ENCODE data around the gene ABI3BP.
"Not testable (repeated sequence)": the region's sequence is repeated elsewhere in the genome, so short reads cannot be mapped to it uniquely, and the experiment has no call there.

Gene ABI3BP

DNA sequence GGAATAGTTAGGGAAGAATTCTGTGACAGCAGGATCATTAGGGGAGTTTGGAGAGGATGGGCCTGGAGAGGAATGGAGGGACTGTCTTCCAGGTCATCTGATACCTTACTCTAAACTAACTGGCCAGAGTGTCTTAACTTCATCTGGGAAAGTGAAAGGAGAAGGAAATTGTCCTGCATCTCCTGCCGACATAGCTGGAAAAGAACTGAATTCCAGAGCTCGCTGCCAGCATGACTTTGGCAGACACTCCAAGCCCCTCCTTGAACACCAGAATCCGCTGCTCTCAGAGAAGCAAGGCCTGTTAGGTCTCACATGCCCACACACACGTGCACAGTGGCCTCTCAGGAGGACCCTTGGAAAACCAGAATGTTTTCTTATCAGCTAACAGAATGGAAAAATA lies 10.5 kb downstream of the ABI3BP start:
- no peak for DNase-seq

DNA sequence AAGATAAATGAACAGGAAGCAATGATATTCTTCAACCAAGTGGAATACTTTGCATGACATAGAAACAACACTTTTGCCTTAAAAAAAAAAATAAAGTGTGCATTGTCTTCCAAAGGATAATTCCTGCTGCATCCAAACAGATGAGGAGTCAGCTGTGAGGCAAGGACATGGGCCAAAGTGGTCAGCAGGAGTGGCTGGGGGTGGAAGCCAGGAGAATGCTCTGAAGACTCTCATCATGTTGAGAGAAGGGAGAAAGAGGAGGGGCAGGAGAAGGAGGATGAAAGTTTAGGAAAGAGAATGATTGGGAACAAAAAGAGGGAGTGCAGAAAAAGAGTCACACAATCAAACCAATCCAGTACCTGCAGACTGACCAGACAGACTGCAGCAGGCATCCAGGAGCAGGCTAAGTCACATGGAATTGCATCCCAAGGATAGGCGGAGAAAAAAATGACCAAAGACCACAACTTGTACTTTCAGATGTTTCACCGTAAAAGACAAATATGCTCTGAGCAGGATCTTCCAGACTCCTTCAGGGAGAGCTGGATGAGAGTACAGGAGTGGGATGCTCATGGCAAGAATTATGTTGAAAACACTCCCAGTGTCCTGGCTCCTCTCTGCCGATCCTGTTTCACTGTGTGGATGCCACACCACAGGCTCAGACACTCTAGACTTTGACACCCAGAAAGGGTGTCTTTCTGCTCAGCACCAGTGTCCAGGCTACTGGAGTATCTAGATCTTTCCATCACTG lies 11.9 kb downstream of the ABI3BP start:
- no peak for DNase-seq

DNA sequence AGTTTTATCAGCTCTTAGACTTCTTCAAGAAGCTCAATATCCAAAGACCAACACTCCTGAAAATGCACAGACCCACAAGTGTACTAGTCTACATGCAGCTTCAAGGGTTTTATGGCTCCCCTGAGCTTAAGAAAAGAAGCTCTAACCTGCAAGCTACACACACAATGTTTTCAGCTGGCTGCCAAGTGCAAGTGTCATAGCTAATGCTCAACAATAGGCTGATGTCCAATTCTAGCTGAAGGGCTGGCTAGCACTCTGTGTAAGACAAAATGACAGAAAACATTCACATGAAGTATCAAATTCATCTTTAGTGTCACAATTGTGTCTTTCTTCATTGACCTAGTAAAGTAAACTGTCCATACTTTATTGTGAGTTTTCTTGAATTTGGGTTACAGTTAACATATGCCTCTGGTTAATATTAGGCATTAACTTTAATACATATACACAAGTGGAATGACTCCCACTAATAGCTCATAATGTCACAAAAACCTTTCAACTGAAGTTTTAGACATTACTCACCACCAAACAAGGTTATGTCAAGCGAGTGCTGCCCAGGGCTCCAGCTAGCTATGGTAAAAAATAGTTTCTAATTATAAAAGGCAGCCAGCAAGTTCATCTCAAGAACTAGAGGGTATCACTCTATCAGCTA lies 15.1 kb downstream of the ABI3BP start:
- DNase-seq = no peak

DNA sequence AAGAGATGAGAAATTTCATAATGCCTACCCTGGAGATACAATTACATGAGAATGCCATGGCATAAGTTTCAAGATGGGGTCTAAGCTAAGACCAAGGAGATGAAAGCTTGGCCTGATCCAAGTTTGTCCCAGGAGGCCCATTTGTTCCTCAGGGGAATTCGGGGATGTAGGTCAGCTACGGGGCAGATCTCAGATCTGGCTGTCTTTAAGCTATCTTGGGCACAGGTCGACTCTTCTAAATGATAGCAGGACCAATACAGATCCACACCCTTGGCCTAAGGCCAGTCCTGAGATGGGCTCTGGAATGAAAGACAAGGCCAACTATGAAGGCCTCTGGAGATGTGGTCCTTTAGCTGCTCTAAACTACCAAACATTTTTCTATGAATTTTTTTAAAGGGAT lies 16.6 kb downstream of the ABI3BP start:
- DNase-seq = no peak

DNA sequence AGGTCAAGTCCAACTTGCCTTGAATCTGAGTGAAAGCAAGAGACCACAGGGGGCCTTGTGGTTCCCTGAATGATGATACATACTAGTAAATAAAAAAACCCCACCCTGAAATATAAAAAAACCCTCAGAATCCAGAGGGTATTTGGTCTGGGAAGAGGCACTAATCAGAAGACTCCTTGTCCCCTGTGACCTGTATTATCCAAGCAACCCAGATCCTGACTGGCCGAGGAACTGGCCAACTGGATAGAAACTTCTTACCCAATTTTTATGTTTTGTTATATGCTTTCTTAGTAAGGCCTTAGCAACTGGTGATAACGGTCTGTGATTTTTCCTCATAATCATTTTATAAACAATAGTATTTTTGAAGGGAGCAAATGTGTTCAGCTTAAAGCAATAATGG lies 17.5 kb downstream of the ABI3BP start:
- no peak for DNase-seq

DNA sequence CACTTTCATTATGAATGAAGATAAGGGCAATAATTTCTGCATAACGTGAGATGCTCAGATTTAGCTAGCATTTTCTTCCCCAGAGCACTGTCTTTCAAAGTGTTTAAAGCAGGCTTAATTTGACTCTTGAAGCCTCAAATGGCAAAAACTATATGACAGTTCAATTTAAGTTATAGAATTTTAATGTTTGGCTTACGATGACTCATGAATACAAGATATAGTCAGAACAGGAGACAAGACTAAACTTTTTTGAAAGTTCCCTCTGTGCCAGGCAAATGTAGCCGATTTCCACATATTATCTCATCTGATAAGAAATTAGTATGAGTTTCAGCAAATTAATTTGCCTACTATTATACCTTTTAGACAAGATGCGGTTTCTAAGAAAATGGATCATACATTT lies 19.6 kb downstream of the ABI3BP start:
- no peak for DNase-seq

DNA sequence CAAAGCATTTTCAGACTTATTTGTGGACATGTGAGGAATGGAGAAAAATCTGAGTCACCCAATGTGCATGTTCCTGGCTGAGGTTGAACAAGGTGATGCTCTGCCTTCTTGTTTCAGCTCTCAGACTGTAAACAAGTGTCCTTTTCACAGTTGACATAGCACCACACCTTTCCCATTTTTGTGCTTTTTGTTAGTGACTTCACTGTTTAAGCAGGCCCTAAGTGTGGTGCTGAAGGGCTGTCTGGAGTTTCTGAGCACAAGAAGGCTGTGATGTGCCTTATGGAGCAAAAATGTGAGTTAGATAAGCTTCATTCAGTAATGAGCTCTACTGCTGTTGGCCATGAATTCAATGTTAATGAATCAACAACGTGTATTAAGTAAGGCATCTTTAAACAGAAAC lies 20.4 kb downstream of the ABI3BP start:
- no peak for DNase-seq

DNA sequence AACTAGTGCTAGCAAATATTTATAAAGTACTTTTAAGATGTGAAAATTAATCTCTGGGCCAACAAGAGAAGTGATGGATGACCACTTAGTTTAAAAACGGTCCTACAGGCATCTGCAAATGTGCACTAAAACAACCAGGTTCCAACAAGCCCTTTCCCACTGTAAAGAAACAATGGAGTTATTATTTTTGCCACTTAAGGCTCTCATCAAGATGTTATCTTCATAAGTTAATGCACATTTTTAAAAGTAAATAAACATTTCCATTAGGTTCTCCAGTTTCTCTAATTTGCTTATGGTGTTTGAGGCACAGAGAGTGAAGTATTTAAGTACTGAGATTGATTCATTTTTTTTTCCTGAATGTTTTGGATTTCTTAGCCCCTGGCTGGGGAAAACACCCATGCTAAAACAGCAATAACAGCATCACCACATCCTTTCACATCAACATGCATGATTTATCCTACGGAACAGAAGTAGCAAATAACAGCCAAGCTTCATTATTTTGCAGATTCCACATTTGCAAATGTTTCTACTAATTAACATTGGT lies 20.8 kb downstream of the ABI3BP start:
- DNase-seq = no peak

DNA sequence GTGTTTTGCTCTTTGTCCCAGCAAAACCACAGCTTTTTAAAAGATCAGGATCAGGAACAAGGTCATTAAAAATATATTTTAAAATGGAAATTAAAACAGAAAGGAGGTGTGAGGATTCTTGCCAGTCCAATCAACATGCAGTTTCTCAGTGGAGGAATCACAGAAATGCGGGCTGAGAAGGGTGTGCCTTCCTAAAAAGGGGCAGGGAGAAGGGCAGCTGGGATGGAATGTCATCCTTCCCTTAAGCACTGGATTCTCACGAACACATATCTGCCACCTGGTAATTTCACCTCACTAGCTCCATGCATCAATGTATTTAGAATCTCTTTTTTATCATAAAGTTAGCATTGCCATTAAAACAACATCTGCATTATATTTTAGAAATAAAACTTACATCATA lies 21.4 kb downstream of the ABI3BP start:
- DNase-seq = no peak

DNA sequence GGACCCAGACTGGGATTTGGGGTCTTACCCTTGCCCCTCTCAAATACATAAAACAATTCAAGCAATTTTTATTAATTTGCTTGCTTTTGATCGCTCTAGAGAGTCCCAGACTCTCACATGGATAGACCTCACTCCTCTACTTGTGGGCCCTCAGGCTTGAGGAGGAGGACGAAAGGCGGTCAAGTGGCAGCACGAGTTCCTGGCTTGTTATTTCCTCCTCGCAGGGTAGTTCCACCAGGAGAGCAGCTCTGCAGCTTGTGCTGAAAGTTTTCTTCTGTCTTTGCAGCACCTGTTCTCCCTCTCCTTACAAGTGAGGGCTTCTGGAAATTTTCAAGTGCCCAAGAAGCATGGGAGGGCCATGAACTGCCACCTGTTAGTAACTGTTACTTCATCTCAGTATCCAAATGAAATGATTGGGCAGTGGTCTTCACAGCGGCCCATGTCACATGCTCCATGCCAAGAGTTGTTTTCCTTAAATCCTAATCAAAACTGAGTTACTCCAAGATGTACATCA lies 22.7 kb downstream of the ABI3BP start:
- DNase-seq = no peak

DNA sequence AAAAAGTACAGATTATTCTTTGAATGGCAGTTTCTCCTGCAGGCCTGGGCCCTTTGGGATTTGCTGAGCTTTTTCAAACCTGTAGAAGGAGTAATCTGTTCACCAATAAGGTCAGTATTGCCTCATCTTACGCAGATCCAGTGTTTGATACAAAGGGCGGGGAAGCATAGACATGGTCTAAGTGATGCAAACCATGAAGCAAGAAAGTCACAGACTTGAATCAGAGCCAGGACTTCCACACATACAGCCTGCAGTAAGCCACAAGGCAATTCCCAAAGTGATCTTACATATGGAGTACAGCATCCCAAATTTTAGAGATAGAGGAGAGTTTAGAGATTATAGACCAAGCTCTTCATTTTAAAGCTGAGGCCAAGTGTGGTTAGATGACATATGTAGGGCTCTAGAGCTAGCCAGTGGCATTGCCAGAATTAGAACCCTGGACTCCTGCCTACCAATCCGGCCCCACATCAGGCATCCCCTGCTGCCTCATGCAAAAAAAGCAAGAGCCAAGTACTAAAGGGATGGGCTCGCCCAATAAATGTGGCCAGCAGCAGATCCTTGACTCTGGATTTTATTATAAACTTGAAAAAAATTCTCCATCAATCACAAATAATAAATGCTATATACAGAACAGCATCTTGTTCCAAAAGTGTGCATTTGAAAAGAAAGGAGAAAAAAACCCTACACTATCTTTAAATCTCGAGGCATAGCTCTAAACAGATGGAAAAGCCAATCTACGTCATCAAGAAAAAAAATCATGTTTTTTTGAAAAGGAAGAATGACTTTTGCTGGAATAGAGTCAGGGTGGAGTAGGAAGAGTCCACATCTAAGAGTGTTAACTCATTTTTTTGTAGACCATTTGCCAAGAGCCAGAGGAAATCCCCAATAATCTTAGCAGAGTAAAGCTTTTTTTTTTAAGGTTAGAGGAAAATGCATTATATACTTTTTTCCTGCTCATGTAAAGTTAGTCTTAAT lies 24.0 kb downstream of the ABI3BP start:
- DNase-seq = no peak

DNA sequence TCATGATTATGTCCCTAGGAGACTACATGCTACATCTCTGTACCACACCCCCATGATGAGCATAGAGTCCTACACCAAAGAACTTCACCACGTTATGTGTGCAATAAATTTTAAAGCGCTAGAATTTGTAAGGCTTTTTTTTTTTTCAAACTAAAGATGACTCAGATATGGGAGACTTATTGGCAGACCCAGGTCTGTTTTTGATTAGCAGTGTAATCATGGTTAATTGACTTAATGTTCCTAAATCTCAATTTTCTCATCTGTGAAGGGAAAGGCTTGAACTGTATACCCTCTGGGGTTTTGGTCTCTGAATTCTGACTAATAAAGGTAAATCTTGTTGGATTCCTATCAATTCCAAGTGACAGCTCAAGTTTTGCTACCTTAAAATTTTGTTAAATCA lies 26.4 kb downstream of the ABI3BP start:
- DNase-seq = no peak

DNA sequence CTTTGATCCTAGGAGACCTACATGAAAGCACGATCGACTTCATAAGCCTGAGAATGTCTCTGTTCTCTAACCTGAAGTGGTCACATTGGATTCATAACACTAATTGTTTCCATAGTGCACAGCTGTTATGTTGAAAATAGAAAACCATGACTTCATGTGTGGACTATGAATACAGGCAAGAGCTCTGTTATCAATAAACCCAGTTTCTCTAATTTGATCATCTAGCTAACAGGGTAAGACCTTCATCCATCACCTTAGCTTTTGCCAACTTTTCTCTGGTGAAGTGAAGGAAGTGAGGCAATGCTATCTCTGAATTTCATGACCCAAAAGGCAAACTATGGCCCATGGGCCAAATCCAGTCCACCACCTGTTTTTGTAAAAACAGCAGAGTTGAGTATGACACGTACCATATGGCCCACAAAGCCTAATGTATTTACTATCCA lies 27.2 kb downstream of the ABI3BP start:
- no peak for DNase-seq

DNA sequence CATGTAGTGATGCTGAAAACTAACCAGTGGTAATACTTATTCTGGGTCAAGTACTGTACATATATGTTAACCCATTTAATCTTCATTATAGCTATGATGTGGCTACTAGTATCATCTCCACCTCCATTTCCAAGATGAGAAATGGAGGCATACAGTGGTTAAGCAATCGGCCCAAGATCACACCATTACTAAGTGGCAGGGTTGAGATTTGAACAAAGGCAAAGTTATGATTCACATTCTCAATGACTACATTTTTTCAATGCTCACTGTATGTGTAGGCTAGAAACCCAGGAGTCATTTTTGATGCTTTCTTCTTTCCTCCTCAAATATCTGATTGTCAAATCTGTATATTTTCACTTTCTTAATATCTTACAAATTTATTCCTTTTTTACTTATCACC lies 30.2 kb downstream of the ABI3BP start:
- DNase-seq = no peak

DNA sequence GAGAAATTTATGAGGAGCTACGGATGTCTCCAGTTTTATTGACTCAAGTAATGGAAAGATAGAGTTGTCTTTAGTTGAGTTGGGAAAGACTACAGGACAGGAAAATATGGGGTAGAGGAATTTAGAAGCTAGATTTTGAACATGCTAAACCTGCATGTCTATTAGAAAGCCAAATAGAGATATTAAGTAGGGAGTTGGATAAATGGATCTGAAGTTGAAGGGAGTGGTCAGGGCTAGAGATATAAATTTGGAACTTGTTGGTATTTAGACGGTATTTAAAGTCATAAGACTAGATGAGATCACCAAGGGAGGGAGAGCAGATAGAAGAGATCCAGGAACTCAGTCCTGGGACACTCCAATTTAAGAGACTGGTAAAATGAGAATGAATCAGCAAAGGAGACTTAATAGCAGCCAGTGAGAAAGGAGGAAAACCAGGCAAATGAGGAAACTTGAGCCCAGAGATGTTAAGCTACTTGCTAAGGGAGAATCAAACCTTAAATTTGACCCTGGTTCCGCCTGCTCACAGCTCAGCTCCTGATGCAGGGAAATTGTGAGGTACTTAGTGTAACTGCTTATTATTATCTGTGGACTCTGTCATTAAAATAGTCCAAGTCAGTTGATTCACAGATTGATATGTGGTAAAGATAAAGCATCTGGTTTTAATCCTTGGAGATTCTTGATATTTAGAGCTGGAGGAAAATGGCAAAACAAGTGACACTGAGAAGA lies 35.8 kb downstream of the ABI3BP start:
- DNase-seq = no peak

DNA sequence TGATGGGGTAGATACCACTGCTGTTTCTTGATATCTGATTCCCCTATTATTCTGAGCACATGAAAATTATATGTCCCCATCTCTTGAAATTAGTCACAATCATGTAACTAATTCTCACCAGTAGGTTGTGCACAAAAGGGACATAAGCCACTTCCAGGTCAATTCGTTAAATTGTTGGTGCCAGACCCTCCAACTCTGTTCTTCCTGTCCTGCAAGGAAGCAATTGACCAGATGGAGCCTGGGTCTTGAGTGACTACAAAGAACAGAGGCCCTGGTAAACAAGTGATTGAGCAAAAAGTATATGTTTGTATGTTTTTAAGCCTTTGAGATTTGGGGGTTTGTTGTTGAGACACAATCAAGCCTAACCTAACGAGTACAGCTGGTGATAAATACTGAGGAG lies 36.9 kb downstream of the ABI3BP start:
- DNase-seq = no peak

DNA sequence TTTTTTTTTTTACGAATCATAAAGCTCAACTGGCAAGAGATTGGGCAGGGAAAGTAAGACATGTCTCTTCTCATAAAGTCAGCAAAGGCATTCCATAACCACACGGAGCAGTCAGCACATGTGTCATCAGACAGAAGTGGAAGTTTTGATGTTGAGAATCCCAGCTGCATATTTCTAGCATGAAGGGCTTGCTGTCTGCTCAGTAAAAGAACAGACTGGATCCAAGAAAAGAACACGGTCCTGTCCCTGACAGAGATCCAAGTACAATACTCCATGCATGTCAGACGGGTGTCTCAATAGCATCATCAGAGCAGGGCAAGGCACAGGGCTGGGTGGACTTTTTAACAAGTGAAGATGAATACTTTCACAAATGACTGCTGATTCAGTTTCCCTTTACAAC lies 38.2 kb downstream of the ABI3BP start:
- no peak for DNase-seq

DNA sequence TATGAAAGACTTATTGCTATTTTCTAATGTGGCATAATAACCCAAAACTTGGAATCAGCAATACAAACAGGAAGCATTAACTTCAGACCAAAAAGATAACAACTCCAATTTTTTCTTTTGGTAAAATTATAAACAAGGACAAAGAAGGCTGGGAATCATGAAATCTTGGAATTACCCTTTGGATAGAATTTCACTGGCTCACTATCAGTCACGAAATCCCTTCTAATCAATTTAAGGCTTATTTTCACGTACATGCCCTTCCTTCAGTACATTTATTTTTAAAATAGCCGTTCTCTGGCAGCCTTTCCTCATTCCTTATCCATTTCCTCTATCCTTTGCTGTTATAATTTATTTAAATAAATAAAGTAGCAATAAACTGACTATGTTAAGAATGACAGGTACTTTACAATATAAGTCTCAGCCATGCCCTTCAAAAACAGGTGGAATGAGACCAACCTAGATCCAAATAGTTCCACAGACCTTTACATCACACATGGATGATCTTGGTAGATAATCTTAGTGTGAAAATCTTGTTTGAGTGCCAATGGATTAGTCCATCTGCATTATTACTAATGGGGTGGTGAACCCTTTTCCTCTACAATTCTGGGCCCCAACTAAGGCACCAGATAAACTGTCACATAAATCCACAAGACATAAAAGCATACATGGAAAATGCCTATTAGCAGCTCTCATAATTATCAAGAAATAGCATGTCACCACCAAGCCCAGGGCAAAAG lies 38.9 kb downstream of the ABI3BP start:
- DNase-seq = no peak

DNA sequence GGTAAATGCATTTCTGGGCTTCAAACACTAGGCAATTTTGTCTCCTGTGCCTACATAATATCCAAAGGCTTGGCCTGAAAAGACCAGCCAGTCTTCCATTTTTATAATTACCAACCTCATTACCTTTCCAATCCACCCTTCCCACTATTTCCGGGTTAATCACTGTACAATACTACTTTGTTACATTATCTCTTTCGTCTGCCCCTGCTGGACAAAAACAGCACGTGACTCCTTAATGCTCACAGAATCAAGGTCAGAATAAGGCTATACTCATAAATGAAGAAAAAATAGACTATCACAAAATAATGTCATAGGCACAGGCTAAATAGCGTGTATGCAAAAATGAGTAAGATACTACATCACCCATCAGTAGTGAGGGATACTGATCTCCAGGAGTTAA lies 40.1 kb downstream of the ABI3BP start:
- DNase-seq = no peak

DNA sequence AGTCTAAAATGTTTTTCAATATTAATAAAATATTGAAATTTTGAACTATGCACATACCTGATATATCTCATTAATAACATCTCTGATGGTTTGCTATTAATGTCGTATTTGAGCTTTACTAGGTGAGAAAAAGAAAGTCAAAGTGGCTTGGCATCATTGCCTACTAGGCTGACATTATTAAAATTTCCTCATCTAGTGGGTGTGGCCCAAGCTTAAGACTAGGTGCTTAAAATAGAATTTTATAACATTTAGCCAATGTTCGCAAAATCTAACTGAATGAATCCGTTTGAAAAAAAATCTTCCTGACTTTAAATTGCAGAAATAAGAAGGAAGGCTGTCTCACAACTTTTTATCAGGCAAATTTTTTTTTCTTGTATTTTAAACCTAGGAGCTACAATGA lies 46.1 kb downstream of the ABI3BP start:
- no peak for DNase-seq

DNA sequence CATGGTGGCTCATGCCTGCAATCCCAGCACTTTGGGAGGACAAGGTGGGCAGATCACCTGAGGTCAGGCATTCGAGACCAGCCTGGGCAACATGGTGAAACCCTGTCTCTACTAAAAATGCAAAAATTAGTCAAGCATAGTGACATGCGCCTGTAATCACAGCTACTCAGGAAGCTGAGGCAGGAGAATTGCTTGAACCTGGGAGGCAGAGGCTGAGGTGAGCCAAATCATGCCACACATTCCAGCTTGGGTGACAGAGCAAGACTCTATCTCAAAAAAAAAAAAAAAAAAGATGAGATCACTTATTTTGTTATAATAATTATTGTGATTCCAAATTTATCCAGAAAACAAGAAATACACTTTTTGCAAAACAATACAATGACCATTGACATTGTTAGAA lies 47.1 kb downstream of the ABI3BP start:
- DNase-seq = not testable (repeated sequence)

DNA sequence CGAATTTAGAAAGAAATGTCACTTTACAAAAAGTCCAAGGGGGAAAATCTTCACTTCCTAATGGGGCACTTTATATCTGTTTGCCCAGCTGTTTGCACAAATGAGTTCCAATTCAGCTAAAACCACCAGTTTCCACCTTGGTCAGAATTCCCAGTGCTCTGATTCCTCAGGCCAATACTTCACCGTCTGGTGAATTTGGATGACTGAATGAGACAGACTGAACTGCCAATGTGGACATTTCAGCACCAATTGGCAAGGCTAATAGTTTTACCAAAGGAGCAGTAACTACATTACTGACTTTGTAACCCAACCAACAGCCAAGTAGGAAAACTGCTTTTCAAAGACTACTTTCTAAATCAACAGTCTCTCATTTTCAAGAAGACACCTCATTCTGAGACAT lies 51.8 kb downstream of the ABI3BP start:
- DNase-seq = no peak

All from hematopoietic multipotent progenitor cell treated with erythropoietin and hydrocortisone succinate and interleukin-3 and kit ligand, for 8 days (in vitro differentiated cells).